Trophoblast cell (in vitro differentiated cells and primary cell): ENCODE results near the gene LIN7C.
"Not testable (repeated sequence)": the region's sequence is repeated elsewhere in the genome, so short reads cannot be mapped to it uniquely, and the experiment has no call there.

Experiments used
- DNase-seq, 2 donors: peaks; one replicate each; pipeline ENCODE4 v3.0.0-alpha.2; 2016
- H2AFZ ChIP-seq: 2 replicates; pipeline ENCODE4 v1.6.1; 2013; ENCODE audit warnings: low read length, moderate library complexity, mild to moderate bottlenecking; ENCODE audit not compliant: insufficient read depth, poor library complexity
- H2AK5ac ChIP-seq: 2 replicates; pipeline ENCODE4 v1.6.1; 2013; ENCODE audit warnings: mild to moderate bottlenecking, low read length
- H2BK120ac ChIP-seq: 2 replicates; pipeline ENCODE4 v1.6.1; 2013; ENCODE audit warnings: low read length, mild to moderate bottlenecking, moderate library complexity; ENCODE audit not compliant: insufficient read depth, poor library complexity
- H2BK12ac ChIP-seq: 2 replicates; pipeline ENCODE4 v1.6.1; 2013; ENCODE audit warnings: mild to moderate bottlenecking, low read length, moderate library complexity
- H2BK5ac ChIP-seq: 2 replicates; pipeline ENCODE4 v1.6.1; 2013; ENCODE audit warnings: low read length, low read depth, moderate library complexity, mild to moderate bottlenecking; ENCODE audit not compliant: poor library complexity
- H3K14ac ChIP-seq: 2 replicates; pipeline ENCODE4 v1.6.1; 2013; ENCODE audit warnings: mild to moderate bottlenecking, low read length
- H3K18ac ChIP-seq: 2 replicates; pipeline ENCODE4 v1.6.1; 2013; ENCODE audit warnings: mild to moderate bottlenecking, low read length
- H3K23ac ChIP-seq: 2 replicates; pipeline ENCODE4 v1.6.1; 2013; ENCODE audit warnings: low read length
- H3K27ac ChIP-seq: 2 replicates; pipeline ENCODE4 v1.5.1; 2013; ENCODE audit warnings: low read depth, mild to moderate bottlenecking, inconsistent platforms, low read length, moderate library complexity
- H3K27me3 ChIP-seq: 2 replicates; pipeline ENCODE4 v1.6.1; 2013; ENCODE audit warnings: inconsistent platforms, mild to moderate bottlenecking, low read length, moderate library complexity; ENCODE audit not compliant: insufficient read depth
- H3K36me3 ChIP-seq, 2 experiments: 1 replicate in 1 of 2; 2 replicates in 1 of 2; pipeline ENCODE4 v1.6.1; 2013; ENCODE audit warnings: low read length in 2 of 2, mild to moderate bottlenecking in 2 of 2, moderate library complexity in 1 of 2; ENCODE audit not compliant: insufficient read depth in 2 of 2, control insufficient read depth in 1 of 2
- H3K4ac ChIP-seq: 2 replicates; pipeline ENCODE4 v1.6.1; 2013; ENCODE audit warnings: low read depth, mild to moderate bottlenecking, low read length, moderate library complexity
- H3K4me1 ChIP-seq, 2 experiments: 1 replicate in 1 of 2; 2 replicates in 1 of 2; pipeline ENCODE4 v1.6.1; 2013; ENCODE audit warnings: low read length in 2 of 2, mild to moderate bottlenecking in 2 of 2, moderate library complexity in 1 of 2; ENCODE audit not compliant: insufficient read depth in 2 of 2, control insufficient read depth in 1 of 2
- H3K4me2 ChIP-seq: 2 replicates; pipeline ENCODE4 v1.6.1; 2013; ENCODE audit warnings: inconsistent platforms, mild to moderate bottlenecking, low read length, moderate library complexity
- H3K4me3 ChIP-seq: 2 replicates; pipeline ENCODE4 v1.5.1; 2013; ENCODE audit warnings: mild to moderate bottlenecking, low read depth, low read length, inconsistent platforms
- H3K79me1 ChIP-seq: one replicate; pipeline ENCODE4 v1.6.1; 2013; ENCODE audit warnings: low read length
- H3K79me2 ChIP-seq: 2 replicates; pipeline ENCODE4 v1.6.1; 2013; ENCODE audit warnings: low read length, mild to moderate bottlenecking; ENCODE audit not compliant: control insufficient read depth, insufficient read depth, poor library complexity
- H3K9ac ChIP-seq: 2 replicates; pipeline ENCODE4 v1.6.1; 2013; ENCODE audit warnings: mild to moderate bottlenecking, low read length
- H3K9me3 ChIP-seq: 2 replicates; pipeline ENCODE4 v1.6.1; 2013; ENCODE audit warnings: low read depth, mild to moderate bottlenecking, control low read depth, inconsistent platforms, low read length; ENCODE audit not compliant: insufficient read depth
- H4K12ac ChIP-seq: 2 replicates; pipeline ENCODE4 v1.6.1; 2013; ENCODE audit warnings: low read depth, mild to moderate bottlenecking, low read length, moderate library complexity
- H4K8ac ChIP-seq: 2 replicates; pipeline ENCODE4 v1.6.1; 2013; ENCODE audit warnings: low read depth, mild to moderate bottlenecking, low read length, moderate library complexity
- H4K91ac ChIP-seq: one replicate; pipeline ENCODE4 v1.6.1; 2013; ENCODE audit warnings: low read depth, mild to moderate bottlenecking, low read length, moderate library complexity
- WGBS: extraction: QIAGEN DNeasy Blood & Tissue Kit; methylation state at CpG from one replicate; pipeline ENCODE4 v1.1.7; 2013; ENCODE audit warnings: missing lambda C conversion rate; ENCODE audit not compliant: insufficient read length, insufficient coverage; ENCODE audit errors: extremely low coverage; 5-methylcytosine and 5-hydroxymethylcytosine counted together

Gene LIN7C

DNA sequence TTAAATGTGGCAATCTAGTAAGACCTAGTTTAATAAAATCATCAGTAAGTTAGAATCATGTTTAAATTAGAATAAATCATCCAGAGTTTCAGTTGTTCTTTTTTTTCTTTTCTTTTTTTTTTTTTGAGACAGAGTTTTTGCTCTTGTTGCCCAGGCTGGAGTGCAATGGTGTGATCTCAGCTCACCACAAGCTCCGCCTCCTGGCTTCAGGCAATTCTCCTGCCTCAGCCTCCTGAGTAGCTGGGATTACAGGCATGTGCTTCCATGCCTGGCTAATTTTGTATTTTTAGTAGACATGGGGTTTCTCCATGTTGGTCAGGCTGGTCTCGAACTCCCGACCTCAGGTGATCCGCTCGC lies 58.4 kb downstream of the LIN7C start:
- no CpG with 5 or more reads among the region's 5 CpGs for WGBS
- not testable (repeated sequence) for H2AFZ ChIP-seq, DNase-seq

DNA sequence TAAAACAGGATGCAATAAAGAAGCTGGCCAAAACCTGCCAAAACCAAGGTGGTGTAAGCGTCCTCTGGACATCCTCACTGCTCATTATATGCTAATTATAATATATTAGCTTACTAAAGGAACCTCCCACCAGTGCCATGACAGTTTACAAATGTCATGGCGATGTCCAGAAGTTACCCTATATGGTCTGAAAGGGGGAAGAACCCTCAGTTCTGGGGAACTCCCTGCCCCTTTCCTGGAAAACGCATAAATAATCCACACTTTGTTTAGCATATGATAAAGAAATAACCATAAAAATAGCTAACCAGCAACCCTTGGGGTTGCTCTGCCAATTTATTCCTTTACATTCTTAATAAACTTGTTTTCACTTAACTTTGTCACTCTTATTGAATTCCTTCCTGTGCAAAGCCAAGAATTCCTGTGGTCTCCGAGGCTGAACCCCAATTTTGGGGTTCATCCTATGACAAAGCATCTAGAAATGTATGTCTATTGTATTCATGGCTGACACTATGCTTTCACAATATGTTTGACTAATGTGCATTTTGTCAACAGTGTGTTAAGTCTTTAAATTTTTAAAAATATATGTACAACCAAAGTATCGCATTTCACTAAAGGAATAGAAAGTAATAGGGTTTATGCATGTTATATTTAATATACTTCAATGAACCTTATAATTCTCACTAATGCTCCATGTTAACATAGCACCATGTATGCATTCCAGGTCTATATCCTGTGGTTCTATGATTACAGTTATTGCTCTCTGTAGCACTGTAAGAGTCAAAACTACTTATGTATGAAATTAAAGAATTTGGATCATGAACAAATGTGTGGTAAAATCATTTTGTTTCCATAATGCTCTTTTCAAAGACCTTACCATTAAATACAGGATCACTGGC lies 59.0 kb downstream of the LIN7C start:
- H3K14ac ChIP-seq, result no peak overlapping the region
- no peak overlapping the region for H2AFZ ChIP-seq
- no peaks in the 10 kb centered on the region for H3K79me1 ChIP-seq
- H3K18ac ChIP-seq, result no peak overlapping the region
- H3K79me2 ChIP-seq, result no peaks in the 10 kb centered on the region
- H3K4me1 ChIP-seq, result peaks cover 5 to 6% of the 10 kb centered on the region in 2 experiments
- no peak overlapping the region for H4K91ac ChIP-seq
- no peak overlapping the region for H3K4me3 ChIP-seq
- no peak overlapping the region for H2AK5ac ChIP-seq
- H4K12ac ChIP-seq, result no peak overlapping the region
- H2BK12ac ChIP-seq, result no peak overlapping the region
- no peaks in the 10 kb centered on the region for H3K27me3 ChIP-seq
- no peak overlapping the region for H3K23ac ChIP-seq
- no peak overlapping the region for H2BK120ac ChIP-seq
- no peaks in the 10 kb centered on the region for H3K9me3 ChIP-seq
- no peak for DNase-seq
- H3K4ac ChIP-seq, result no peak overlapping the region
- H3K4me2 ChIP-seq, result no peak overlapping the region
- no CpG with 5 or more reads among the region's 5 CpGs for whole genome bisulfite sequencing
- no peak overlapping the region for H3K9ac ChIP-seq
- no peak overlapping the region for H2BK5ac ChIP-seq
- H3K27ac ChIP-seq, result no peak overlapping the region
- no peaks in the 10 kb centered on the region for H3K36me3 ChIP-seq
- no peak overlapping the region for H4K8ac ChIP-seq

More for the DNA sequence above, 58.4 kb downstream of the LIN7C start:
- not testable (repeated sequence) for H3K36me3 ChIP-seq, H3K23ac ChIP-seq, H4K12ac ChIP-seq, H2BK5ac ChIP-seq, H3K79me1 ChIP-seq, H4K91ac ChIP-seq, H3K4me1 ChIP-seq, H2AK5ac ChIP-seq, H3K9me3 ChIP-seq, H3K4ac ChIP-seq, H3K18ac ChIP-seq, H3K27ac ChIP-seq, H4K8ac ChIP-seq, H3K9ac ChIP-seq, H3K4me2 ChIP-seq, H2BK120ac ChIP-seq, H3K14ac ChIP-seq, H2BK12ac ChIP-seq, H3K79me2 ChIP-seq, H3K27me3 ChIP-seq, H3K4me3 ChIP-seq

GRCh38 chr11:27445625-27446024 lies 60.9 kb downstream of the LIN7C start:
- H2AK5ac ChIP-seq, result no peak overlapping the region
- no peak overlapping the region for H3K4me2 ChIP-seq
- DNase-seq, result no peak
- no peak overlapping the region for H4K8ac ChIP-seq
- peaks cover 0 to 1% of the 10 kb centered on the region in 2 experiments for H3K36me3 ChIP-seq
- H3K27me3 ChIP-seq, result no peaks in the 10 kb centered on the region
- no peak overlapping the region for H4K12ac ChIP-seq
- H3K23ac ChIP-seq, result no peak overlapping the region
- no peak overlapping the region for H2BK12ac ChIP-seq
- no peak overlapping the region for H3K18ac ChIP-seq
- H3K4me3 ChIP-seq, result no peak overlapping the region
- H2BK120ac ChIP-seq, result no peak overlapping the region
- no peak overlapping the region for H3K14ac ChIP-seq
- no CpG with 5 or more reads among the region's 4 CpGs for WGBS
- H2BK5ac ChIP-seq, result no peak overlapping the region
- H2AFZ ChIP-seq, result no peak overlapping the region
- no peaks in the 10 kb centered on the region for H3K9me3 ChIP-seq
- no peak overlapping the region for H3K9ac ChIP-seq
- no peaks in the 10 kb centered on the region for H3K79me1 ChIP-seq
- no peak overlapping the region for H3K27ac ChIP-seq
- no peak overlapping the region for H4K91ac ChIP-seq
- no peaks in the 10 kb centered on the region for H3K79me2 ChIP-seq
- peak overlapping the region; percentile 75 for H3K4ac ChIP-seq
- peaks cover 5 to 6% of the 10 kb centered on the region in 2 experiments for H3K4me1 ChIP-seq

DNA sequence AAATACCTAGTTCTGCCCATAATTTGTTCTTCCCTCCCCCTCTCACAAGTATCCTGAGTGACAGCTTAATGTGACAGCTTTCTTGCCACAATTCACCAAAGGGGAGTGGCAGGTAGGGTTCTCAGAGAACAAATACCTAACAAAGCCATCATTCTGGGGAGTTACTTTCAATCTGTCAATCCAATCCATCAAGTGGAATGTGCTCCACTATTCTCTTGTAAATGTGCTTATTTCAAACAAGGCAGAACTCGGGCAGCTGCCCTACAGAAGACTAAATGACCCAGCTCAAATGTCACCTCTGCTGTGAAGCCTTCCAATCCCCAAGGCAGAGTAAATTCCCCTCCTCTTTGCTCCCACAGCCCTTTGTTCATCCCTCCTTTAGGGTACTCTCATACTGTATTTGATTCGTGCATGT lies 61.8 kb downstream of the LIN7C start:
- no peak for DNase-seq
- Histone ChIP-seq H4K91ac (no peak overlapping the region), H3K4me2 (no peak overlapping the region), H3K4me1 (peaks cover 5 to 6% of the 10 kb centered on the region in 2 experiments), H2AK5ac (no peak overlapping the region), H2AFZ (no peak overlapping the region), H3K14ac (no peak overlapping the region), H3K9ac (no peak overlapping the region), H4K12ac (no peak overlapping the region), H2BK5ac (no peak overlapping the region), H3K36me3 (peaks cover 0 to 1% of the 10 kb centered on the region in 2 experiments), H3K4ac (peak overlapping the region; percentile 4), H3K27me3 (no peaks in the 10 kb centered on the region), H3K27ac (no peak overlapping the region), H2BK12ac (no peak overlapping the region), H3K79me1 (no peaks in the 10 kb centered on the region), H3K9me3 (no peaks in the 10 kb centered on the region), H2BK120ac (no peak overlapping the region), H3K4me3 (no peak overlapping the region), H3K18ac (peak overlapping the region; percentile 46), H4K8ac (no peak overlapping the region), H3K23ac (no peak overlapping the region), H3K79me2 (no peaks in the 10 kb centered on the region)
- no CpG with 5 or more reads among the region's 2 CpGs for WGBS
